Effector CD8-positive, alpha-beta T cell (primary cell): ENCODE data around the gene P4HA1.
"Not testable (repeated sequence)": the region's sequence is repeated elsewhere in the genome, so short reads cannot be mapped to it uniquely, and the experiment has no call there.

Experiments used
- DNase-seq: peaks from one replicate; lab custom pipeline; 2025; lab: John Stamatoyannopoulos, UW

P4HA1 gene

GRCh38 chr10:73043766-73044377 lies 52.8 kb downstream of the P4HA1 start:
- no peak for DNase-seq

GRCh38 chr10:73043319-73043718 lies 53.3 kb downstream of the P4HA1 start:
- no peak for DNase-seq

- DNase-seq = no peak
Measured at GRCh38 chr10:73042130-73042529, 54.5 kb downstream of the P4HA1 start.

- DNase-seq = no peak
Measured at GRCh38 chr10:73039635-73040034, 57.0 kb downstream of the P4HA1 start.

- not testable (repeated sequence) for DNase-seq
Measured at GRCh38 chr10:73036285-73036684, 60.4 kb downstream of the P4HA1 start.

- DNase-seq = no peak
Measured at GRCh38 chr10:73032536-73032935, 64.1 kb downstream of the P4HA1 start.

- not testable (repeated sequence) for DNase-seq
Measured at GRCh38 chr10:73026623-73027022, 70.0 kb downstream of the P4HA1 start.

- DNase-seq = not testable (repeated sequence)
Measured at GRCh38 chr10:73023455-73024070, 73.1 kb downstream of the P4HA1 start.

GRCh38 chr10:73022961-73023360 lies 73.7 kb downstream of the P4HA1 start:
- not testable (repeated sequence) for DNase-seq

GRCh38 chr10:73021538-73022164 lies 75.0 kb downstream of the P4HA1 start:
- DNase-seq = not testable (repeated sequence)

GRCh38 chr10:73021050-73021449 lies 75.6 kb downstream of the P4HA1 start:
- no peak for DNase-seq

GRCh38 chr10:73019100-73019499 lies 77.6 kb downstream of the P4HA1 start:
- no peak for DNase-seq

- no peak for DNase-seq
Measured at GRCh38 chr10:73018632-73019031, 78.0 kb downstream of the P4HA1 start.

- no peak for DNase-seq
Measured at GRCh38 chr10:73017955-73018480, 78.6 kb downstream of the P4HA1 start.

- no peak for DNase-seq
Measured at GRCh38 chr10:73015779-73016178, 80.9 kb downstream of the P4HA1 start.

GRCh38 chr10:73003822-73004221 lies 92.8 kb downstream of the P4HA1 start:
- DNase-seq = no peak

- no peak for DNase-seq
Measured at GRCh38 chr10:73000973-73001372, 95.7 kb downstream of the P4HA1 start.

- DNase-seq = no peak
Measured at GRCh38 chr10:72997099-72997498, 99.6 kb downstream of the P4HA1 start.

- DNase-seq = not testable (repeated sequence)
Measured at GRCh38 chr10:72995459-72995858, 101.2 kb downstream of the P4HA1 start.

GRCh38 chr10:72989771-72990170 lies 106.9 kb downstream of the P4HA1 start:
- not testable (repeated sequence) for DNase-seq

- DNase-seq = not testable (repeated sequence)
Measured at GRCh38 chr10:72984618-72985017, 112.0 kb downstream of the P4HA1 start.

- DNase-seq = no peak
Measured at GRCh38 chr10:72981882-72982529, 114.7 kb downstream of the P4HA1 start.
